HepG2 (cell line): Measurements from ENCODE around the gene PRM3. TPM values are rescaled to one million over a fixed set of nuclear protein-coding genes. Genes with fewer than 3 reads are reported as not detected.

ENCODE experiments used
- ATAC-seq: fragments of 200-7000 bp; cut with Tn5 transposase; 3 replicates; pipeline ENCODE4 v1.9.1; 2020; ENCODE audit warnings: mild to moderate bottlenecking, moderate library complexity
- BruUV-seq: library from RNA; stranded (reverse); fragments of 400-500 nt; replicated peaks from 2 replicates; lab custom pipeline; 2021; lab: Mats Ljungman, UMichigan
- CTCF ChIA-PET: fragments of 300-600 bp; formaldehyde crosslinking; extraction: SDS; loops from one replicate; lab custom pipeline; 2021; ENCODE audit warnings: low total read pairs, inconsistent platforms, low intra/inter-chr PET ratio; lab: Yijun Ruan, JAX
- POLR2A ChIA-PET: fragments of 350-600 bp; sonication (Branson Sonifier 250); formaldehyde crosslinking; loops from one replicate; lab custom pipeline; 2020; ENCODE audit warnings: antibody characterized with exemption, inconsistent platforms; lab: Yijun Ruan, JAX
- DNase-seq: peaks from one replicate; pipeline ENCODE4 v3.0.0-alpha.2; 2015; ENCODE audit warnings: low spot score
- FAIRE-seq: peaks from 3 replicates; lab custom pipeline; 2011; peaks lifted over from hg19 to GRCh38; lab: Jason Lieb, UNC
- H2AFZ ChIP-seq: one replicate; pipeline ENCODE4 v1.6.1; 2011; ENCODE audit warnings: low read length, inconsistent platforms
- H3K27ac ChIP-seq: fragments of 300-600 bp; 3 replicates; pipeline ENCODE4 v1.8.0; 2011; ENCODE audit warnings: mixed run types, mild to moderate bottlenecking, mixed read lengths, low read length, inconsistent platforms; ENCODE audit not compliant: insufficient read depth; ENCODE audit errors: extremely low read length
- H3K27me3 ChIP-seq, 2 experiments: fragments of 200-600 bp in 1 of 2; 2 replicates in 1 of 2; 3 replicates in 1 of 2; pipeline versions ENCODE4 v1.6.0 to v1.8.0; 2011; ENCODE audit warnings: low read length in 2 of 2, mild to moderate bottlenecking in 2 of 2, moderate library complexity in 2 of 2, inconsistent platforms in 1 of 2; ENCODE audit not compliant: insufficient read depth in 2 of 2, control insufficient read depth in 1 of 2
- H3K36me3 ChIP-seq, 2 experiments: fragments of 200-600 bp in 1 of 2; replicated peaks in 1 of 2; 2 replicates in 1 of 2; 3 replicates in 1 of 2; pipeline versions ENCODE4 v1.5.1 to v1.8.0; 2011; ENCODE audit warnings: low read length in 2 of 2, inconsistent platforms in 1 of 2; ENCODE audit not compliant: insufficient read depth in 2 of 2, control insufficient read depth in 1 of 2
- H3K4me1 ChIP-seq: 2 replicates; pipeline ENCODE4 v1.5.1; 2012; ENCODE audit warnings: low read length, inconsistent platforms; ENCODE audit not compliant: insufficient read depth
- H3K4me2 ChIP-seq: 2 replicates; pipeline ENCODE4 v1.6.0; 2011; ENCODE audit warnings: low read depth, low read length, inconsistent platforms
- H3K4me3 ChIP-seq, 3 experiments: fragments of 200-600 bp in 1 of 3; sonication (generic), shearing (Covaris generic) in 1 of 3; replicated peaks in 1 of 3; 2 replicates each; pipeline ENCODE4 v1.5.1; 2011 to 2016; ENCODE audit warnings: low read length in 3 of 3, inconsistent platforms in 2 of 3, low read depth in 2 of 3, mild to moderate bottlenecking in 2 of 3, control low read depth in 1 of 3, mixed read lengths in 1 of 3; ENCODE audit not compliant: insufficient read depth in 1 of 3
- H3K79me2 ChIP-seq: one replicate; pipeline ENCODE4 v1.6.1; 2011; ENCODE audit warnings: low read length, inconsistent platforms; ENCODE audit not compliant: insufficient read depth
- H3K9ac ChIP-seq: 2 replicates; pipeline ENCODE4 v1.6.0; 2011; ENCODE audit warnings: mild to moderate bottlenecking, low read depth, low read length, inconsistent platforms; ENCODE audit not compliant: insufficient read depth
- H3K9me3 ChIP-seq: 2 replicates; pipeline ENCODE4 v1.5.1; 2012; ENCODE audit warnings: mild to moderate bottlenecking, low read length
- H4K20me1 ChIP-seq: 2 replicates; pipeline ENCODE4 v1.6.0; 2011; ENCODE audit warnings: inconsistent platforms, mild to moderate bottlenecking, low read length, moderate library complexity; ENCODE audit not compliant: insufficient read depth
- ARNTL ChIP-seq: sonication (generic); formaldehyde crosslinking; IDR thresholded peaks from 2 replicates; pipeline ENCODE4 v1.4.0; 2020; ENCODE audit warnings: mild to moderate bottlenecking, missing genetic modification reagents
- ATF2 ChIP-seq: sonication (generic); formaldehyde crosslinking; IDR thresholded peaks from 2 replicates; pipeline ENCODE4 v1.4.0; 2020; ENCODE audit warnings: missing genetic modification reagents
- CENPT ChIP-seq: sonication (generic); formaldehyde crosslinking; IDR thresholded peaks from 2 replicates; pipeline ENCODE4 v1.8.0; 2022; ENCODE audit warnings: low read depth, mild to moderate bottlenecking, moderate library complexity, missing genetic modification reagents
- LCORL ChIP-seq, 2 experiments: fragments of 450-650 bp in 1 of 2; sonication (generic) in 1 of 2; formaldehyde crosslinking in 1 of 2; IDR thresholded peaks; 2 replicates each; pipeline versions ENCODE4 v1.5.0 to v1.6.1; 2017 to 2020; ENCODE audit warnings: antibody characterized with exemption in 1 of 2, missing genetic modification reagents in 1 of 2
- MIER3 ChIP-seq: IDR thresholded peaks from 2 replicates; pipeline ENCODE4 v1.6.1; 2016; ENCODE audit warnings: missing compliant biosample characterization, borderline replicate concordance
- NBN ChIP-seq: fragments of 450-650 bp; conservative IDR thresholded peaks from 2 replicates; pipeline ENCODE4 v1.6.1; 2017
- SMARCC2 ChIP-seq: fragments of 450-650 bp; IDR thresholded peaks from 2 replicates; pipeline ENCODE4 v1.6.1; 2017; ENCODE audit warnings: antibody characterized with exemption, mild to moderate bottlenecking
- SMYD3 ChIP-seq: sonication (generic); formaldehyde crosslinking; IDR thresholded peaks from 2 replicates; pipeline ENCODE4 v1.8.1; 2023; ENCODE audit warnings: mild to moderate bottlenecking, missing genetic modification reagents
- STAT6 ChIP-seq: sonication (generic); formaldehyde crosslinking; IDR thresholded peaks from 2 replicates; pipeline ENCODE4 v1.4.0; 2020; ENCODE audit warnings: missing genetic modification reagents, mild to moderate bottlenecking, borderline replicate concordance
- ZBTB33 ChIP-seq: sonication (generic); formaldehyde crosslinking; IDR thresholded peaks from 2 replicates; pipeline ENCODE4 v1.4.0; 2020; ENCODE audit warnings: missing genetic modification reagents
- ZFP36 ChIP-seq: fragments of 150-350 bp; IDR thresholded peaks from 2 replicates; pipeline ENCODE4 v1.6.1; 2018; ENCODE audit warnings: borderline replicate concordance, low read length, low read depth; ENCODE audit not compliant: partially characterized antibody
- ZNF121 ChIP-seq: sonication (generic); formaldehyde crosslinking; IDR thresholded peaks from 2 replicates; pipeline ENCODE4 v1.5.0; 2020; ENCODE audit warnings: mild to moderate bottlenecking, missing genetic modification reagents
- ZNF687 ChIP-seq: sonication (generic); formaldehyde crosslinking; IDR thresholded peaks from 2 replicates; pipeline ENCODE4 v1.5.1; 2020; ENCODE audit warnings: mild to moderate bottlenecking, missing genetic modification reagents, moderate library complexity
- ZNF816 ChIP-seq: sonication (generic); formaldehyde crosslinking; IDR thresholded peaks from 2 replicates; pipeline ENCODE4 v1.8.0; 2022; ENCODE audit warnings: missing genetic modification reagents, mild to moderate bottlenecking, borderline replicate concordance
- WGBS: methylation state at CpG from one replicate; pipeline ENCODE4 v1.1.6; 2017; ENCODE audit warnings: low lambda C conversion rate; 5-methylcytosine and 5-hydroxymethylcytosine counted together
- in situ Hi-C: cut with HindIII; loops from 2 replicates; pipeline ENCODE4 v1.10.0; 2017; ENCODE audit warnings: low pct_unique_long_range_greater_than_20kb; ENCODE audit not compliant: extremely low pct_ligation_motif_present
- intact Hi-C: fragments of 100-400 bp; cut with micrococcal nuclease; formaldehyde crosslinking; loops from one replicate; pipeline ENCODE4 v1.10.0; 2022; ENCODE audit not compliant: unreplicated experiment
- polyA plus RNA-seq, 8 experiments: library from polyadenylated mRNA; depleted of rRNA in 3 of 8; stranded (reverse) in 7 of 8; unstranded in 1 of 8; fragments of >200 nt; fragmentation: Illumina TruSeq in 4 of 8; extraction: Trizol in 4 of 8; gene quantifications; 2 replicates each; pipeline versions ENCODE4 v1.2.1 to v1.2.3, GENCODE V29; 2011 to 2016; ENCODE audit warnings: low read depth in 4 of 8, missing spikeins in 1 of 8, mixed read lengths in 1 of 8; ENCODE audit not compliant: insufficient read depth in 1 of 8
- total RNA-seq, 5 experiments: library from RNA; depleted of rRNA; stranded (reverse); fragments of >200 nt; fragmentation: Illumina TruSeq; extraction: Trizol; gene quantifications; 2 replicates each; pipeline ENCODE4 v1.2.3, GENCODE V29; 2016; ENCODE audit warnings: low read depth in 1 of 5

Gene PRM3
- total and polyA plus RNA-seq, 2 of the 13 experiments (the other 11 are each of a cell fraction or from before 2014, with no cell fraction given): not detected

GRCh38 chr16:11319529-11320146 lies 46.2 kb upstream of the PRM3 start:
- 40% methylated on average over 7 of the region's 8 CpGs for WGBS
- ChIA-PET CTCF (no interaction called here), POLR2A (interaction anchor here (2.2 kb wide), 1 partner anchor 63 kb away, joined by 10 read pairs; the partner anchor contains the start of gene SOCS1)
- Histone ChIP-seq H3K4me1 (peaks cover 19% of the 10 kb centered on the region), H3K9me3 (no peaks in the 10 kb centered on the region), H2AFZ (no peak overlapping the region), H3K79me2 (no peaks in the 10 kb centered on the region), H3K4me2 (no peak overlapping the region), H3K9ac (no peak overlapping the region), H3K27me3 (no peaks in the 10 kb centered on the region), H3K36me3 (no peaks in the 10 kb centered on the region), H3K27ac (no peak overlapping the region), H3K4me3 (no peak overlapping the region), H4K20me1 (no peaks in the 10 kb centered on the region)
- BruUV-seq: no TSS peak
- in situ Hi-C loops: no loop called here
- FAIRE-seq (no peak), ATAC-seq (peak; percentile 20), DNase-seq (peak; percentile 60)
- intact Hi-C loops: no loop called here
- TF ChIP-seq SMYD3 (no peak), ZNF121 (CRISPR knock-in tag) (no peak), NBN (no peak), ARNTL (CRISPR knock-in tag) (no peak), ATF2 (CRISPR knock-in tag) (no peak), STAT6 (CRISPR knock-in tag) (no peak), CENPT (CRISPR knock-in tag) (no peak), ZBTB33 (CRISPR knock-in tag) (peak; percentile 56; the same call in 1 of the 2 replicates), LCORL (IDR thresholded peaks at IDR 0.05) (peak; percentile 98), LCORL (CRISPR knock-in tag; IDR thresholded peaks at IDR 0.05) (no peak), ZFP36 (no peak), ZNF816 (no peak), MIER3 (CRISPR knock-in tag) (no peak), ZNF687 (peak; percentile 16; the same call in 1 of the 2 replicates), SMARCC2 (no peak)
